K562 (cell line): Measurements from ENCODE around the gene CGREF1. TPM values are rescaled to one million over a fixed set of nuclear protein-coding genes. Genes with fewer than 3 reads are reported as not detected.

Experiments
- ATAC-seq: fragments of 200-7000 bp; cut with Tn5 transposase; 3 replicates; pipeline ENCODE4 v1.9.1; 2020; ENCODE audit warnings: moderate library complexity
- BruUV-seq: library from RNA; stranded (reverse); fragments of 400-500 nt; replicated peaks from 2 replicates; lab custom pipeline; 2021; lab: Mats Ljungman, UMichigan
- CTCF ChIA-PET: fragments of 300-600 bp; formaldehyde crosslinking; extraction: SDS; loops from one replicate; lab custom pipeline; 2021; ENCODE audit warnings: low intra/inter-chr PET ratio; lab: Yijun Ruan, JAX
- POLR2A ChIA-PET: fragments of 300-600, 350-650 bp; sonication (Branson Sonifier 250); formaldehyde crosslinking; extraction: SDS; loops from one replicate; lab custom pipeline; 2021; ENCODE audit warnings: antibody characterized with exemption, inconsistent platforms; lab: Yijun Ruan, JAX
- DNase-seq, 4 experiments: peaks; one replicate each; pipeline versions ENCODE4 v3.0.0 to v3.0.0-alpha.2; 2011 to 2018; ENCODE audit warnings: low spot score in 3 of 4, mixed read lengths in 3 of 4; ENCODE audit errors: extremely low read depth in 1 of 4
- FAIRE-seq: peaks from 2 replicates; lab custom pipeline; 2011; peaks lifted over from hg19 to GRCh38; lab: Jason Lieb, UNC
- H2AFZ ChIP-seq: 2 replicates; pipeline ENCODE4 v1.6.0; 2011; ENCODE audit warnings: low read depth, low read length, control low read depth, inconsistent platforms
- H3K27ac ChIP-seq: fragments of 200-600 bp; 3 replicates; pipeline ENCODE4 v1.8.0; 2011; ENCODE audit warnings: low read depth, mild to moderate bottlenecking, control low read depth, inconsistent platforms, low read length, moderate library complexity, mixed read lengths; ENCODE audit errors: extremely low read depth
- H3K27me3 ChIP-seq, 2 experiments: fragments of 300-600 bp in 1 of 2; 2 replicates in 1 of 2; 3 replicates in 1 of 2; pipeline versions ENCODE4 v1.6.0 to v1.8.0; 2011; ENCODE audit warnings: inconsistent platforms in 2 of 2, low read length in 2 of 2, mild to moderate bottlenecking in 1 of 2, mixed read lengths in 1 of 2, moderate library complexity in 1 of 2; ENCODE audit not compliant: control insufficient read depth in 2 of 2, insufficient read depth in 2 of 2
- H3K36me3 ChIP-seq: fragments of 300-600 bp; 3 replicates; pipeline ENCODE4 v1.8.0; 2011; ENCODE audit warnings: mild to moderate bottlenecking, low read length, inconsistent platforms; ENCODE audit not compliant: control insufficient read depth, insufficient read depth
- H3K4me1 ChIP-seq, 2 experiments: fragments of 200-600 bp in 1 of 2; replicated peaks in 1 of 2; 2 replicates in 1 of 2; 3 replicates in 1 of 2; pipeline versions ENCODE4 v1.5.1 to v1.8.0; 2011; ENCODE audit warnings: inconsistent platforms in 2 of 2, low read length in 2 of 2, mild to moderate bottlenecking in 1 of 2, mixed read lengths in 1 of 2, moderate library complexity in 1 of 2; ENCODE audit not compliant: control insufficient read depth in 2 of 2, insufficient read depth in 2 of 2
- H3K4me2 ChIP-seq: 2 replicates; pipeline ENCODE4 v1.6.1; 2011; ENCODE audit warnings: low read length, control low read depth, inconsistent platforms, mixed read lengths; ENCODE audit not compliant: insufficient read depth
- H3K4me3 ChIP-seq: fragments of 200-600 bp; sonication (generic), shearing (Covaris generic); 2 replicates; pipeline ENCODE4 v1.5.1; 2016; ENCODE audit warnings: control low read depth, inconsistent platforms
- H3K79me2 ChIP-seq: fragments of 200-600 bp; 3 replicates; pipeline ENCODE4 v1.8.0; 2011; ENCODE audit warnings: low read length, inconsistent platforms; ENCODE audit not compliant: control insufficient read depth, insufficient read depth
- H3K9ac ChIP-seq, 2 experiments: 2 replicates each; pipeline versions ENCODE4 v1.6.0 to v1.6.1; 2011; ENCODE audit warnings: low read depth in 2 of 2, low read length in 2 of 2, control low read depth in 1 of 2, inconsistent platforms in 1 of 2, mild to moderate bottlenecking in 1 of 2, mixed read lengths in 1 of 2; ENCODE audit not compliant: insufficient read depth in 1 of 2
- H3K9me1 ChIP-seq: one replicate; pipeline ENCODE4 v1.6.0; 2011; ENCODE audit warnings: inconsistent platforms, mild to moderate bottlenecking, low read length, moderate library complexity; ENCODE audit not compliant: control insufficient read depth, insufficient read depth
- H3K9me3 ChIP-seq: replicated peaks from 2 replicates; pipeline ENCODE4 v1.5.1; 2011; ENCODE audit warnings: low read depth, low read length, inconsistent platforms; ENCODE audit not compliant: control insufficient read depth, insufficient read depth
- H4K20me1 ChIP-seq: replicated peaks from 2 replicates; pipeline ENCODE4 v1.6.1; 2011; ENCODE audit warnings: low read length, inconsistent platforms, mixed read lengths; ENCODE audit not compliant: control insufficient read depth, insufficient read depth
- BACH1 ChIP-seq: fragments of 200-800 bp; sonication (Bioruptor generic); IDR thresholded peaks from 2 replicates; pipeline ENCODE4 v1.6.1; 2016; ENCODE audit warnings: missing genetic modification characterization, missing compliant biosample characterization
- CHAMP1 ChIP-seq: fragments of 450-650 bp; IDR thresholded peaks from 2 replicates; pipeline ENCODE4 v1.6.1; 2016; ENCODE audit warnings: mild to moderate bottlenecking
- SPI1 ChIP-seq: IDR thresholded peaks from 2 replicates; pipeline ENCODE4 v1.6.1; 2011; ENCODE audit warnings: low read depth, low read length, control low read depth, borderline replicate concordance
- WGBS: fragments of 100-300 bp; shearing (Covaris generic); methylation state at CpG from one replicate; pipeline ENCODE4 v1.1.6; 2016; ENCODE audit warnings: low coverage, mixed read lengths; ENCODE audit not compliant: insufficient coverage; ENCODE audit errors: missing lambda C conversion rate; 5-methylcytosine and 5-hydroxymethylcytosine counted together
- in situ Hi-C: fragments of 300-500 bp; cut with MboI; formaldehyde crosslinking; loops from 4 replicates; pipeline ENCODE4 v1.15.0; 2018; ENCODE audit warnings: inconsistent platforms, mixed read lengths
- intact Hi-C: fragments of 100-400 bp; cut with micrococcal nuclease; formaldehyde crosslinking; loops from 2 replicates; pipeline ENCODE4 v1.14.2; 2022
- polyA plus RNA-seq, 8 experiments: library from polyadenylated mRNA; depleted of rRNA in 4 of 8; stranded (reverse) in 5 of 8; unstranded in 3 of 8; fragments of >200 nt; fragmentation: Nextera tagmentation in 2 of 8; fragmentation: Illumina TruSeq in 1 of 8; extraction: Ambion mirVana in 2 of 8; extraction: Trizol in 1 of 8; gene quantifications; 2 replicates each; pipeline versions ENCODE4 v1.2.1 to v1.2.3, GENCODE V29; 2011 to 2014; ENCODE audit warnings: inconsistent platforms in 1 of 8, missing spikeins in 1 of 8
- total RNA-seq, 7 experiments: library from RNA; depleted of rRNA in 6 of 7; stranded (reverse); fragments of >200 nt in 6 of 7; fragmentation: Illumina TruSeq in 2 of 7; extraction: Trizol in 2 of 7; gene quantifications; 2 replicates each; pipeline versions ENCODE4 v1.2.1 to v1.2.3, GENCODE V29; 2011 to 2021; ENCODE audit warnings: low replicate concordance in 1 of 7

CGREF1 gene
- total and polyA plus RNA-seq, 9 of the 15 experiments (the other 6 are each of a cell fraction or from before 2014, with no cell fraction given), result 0.07 to 0.50 (median 0.37) TPM

DNA sequence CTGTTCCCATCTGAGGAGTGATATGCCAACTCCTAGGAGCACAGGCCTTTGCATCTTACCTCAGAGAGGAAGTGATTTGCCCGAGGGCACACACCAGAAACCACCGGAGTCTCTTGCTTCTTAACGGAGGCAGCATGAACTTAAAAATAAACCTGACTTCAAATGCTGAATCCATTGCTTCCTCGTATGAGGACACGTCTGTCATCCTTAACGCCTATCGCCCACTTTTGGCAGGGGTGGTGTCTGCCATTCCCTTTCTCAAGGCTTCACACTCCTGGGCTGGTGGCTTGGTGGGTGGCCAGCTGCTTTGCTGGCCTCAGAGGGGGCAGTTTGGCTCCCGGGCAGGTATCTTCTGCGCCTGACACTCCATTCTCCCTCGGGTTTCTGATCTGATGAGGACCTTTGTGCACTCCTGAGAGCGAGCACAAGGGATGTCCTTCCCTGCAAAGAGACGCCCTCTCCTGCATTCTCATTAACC is 16.6 kb upstream of the CGREF1 start:
- in situ Hi-C loops, result no loop called here
- no peaks in the 10 kb centered on the region; the same call in 1 of the 2 replicates for H4K20me1 ChIP-seq
- H3K4me3 ChIP-seq, result no peak overlapping the region
- intact Hi-C loops, result no loop called here
- peak overlapping the region; percentile 96 for H2AFZ ChIP-seq
- no peaks in the 10 kb centered on the region for H3K27me3 ChIP-seq
- WGBS, result 83% methylated on average over 12 of the region's 12 CpGs
- ChIA-PET POLR2A (interaction anchor here (0.6 kb wide), 1 partner anchor 48 kb away, joined by 3 read pairs; no protein-coding TSS in a partner anchor), CTCF (no interaction called here)
- no peak overlapping the region for H3K27ac ChIP-seq
- H3K4me1 ChIP-seq, result peaks cover 15 to 32% of the 10 kb centered on the region in 2 experiments; a peak in 4 of 5 replicates
- no peaks in the 10 kb centered on the region; the same call in 1 of the 2 replicates for H3K9me3 ChIP-seq
- ATAC-seq (no peak), FAIRE-seq (no peak), DNase-seq (no peak)
- no peak overlapping the region for H3K4me2 ChIP-seq
- H3K36me3 ChIP-seq, result peaks cover 30% of the 10 kb centered on the region; the same call in 2 of the 3 replicates
- peaks cover 5% of the 10 kb centered on the region for H3K9me1 ChIP-seq
- H3K9ac ChIP-seq, result no peak overlapping the region
- BruUV-seq, result no TSS peak
- H3K79me2 ChIP-seq, result peaks cover 21% of the 10 kb centered on the region
- TF ChIP-seq CHAMP1 (no peak), BACH1 (no peak), SPI1 (peak; percentile 25; the same call in 1 of the 2 replicates)
